Endothelial cell of umbilical vein (primary cell): Measurements from ENCODE around the gene RIT2. TPM values are rescaled to one million over a fixed set of nuclear protein-coding genes. Genes with fewer than 3 reads are reported as not detected.

Experiments
- BruUV-seq: library from RNA; stranded (reverse); fragments of 400-500 nt; replicated peaks from 2 replicates; lab custom pipeline; 2021; lab: Mats Ljungman, UMichigan
- CTCF ChIA-PET: fragments of 300-600, 350-600 bp; sonication (Branson Sonifier 250); formaldehyde crosslinking; loops from one replicate; lab custom pipeline; 2021; ENCODE audit warnings: antibody characterized with exemption, inconsistent platforms; lab: Charles Lee
- POLR2A ChIA-PET: fragments of 300-600, 350-600 bp; sonication (Branson Sonifier 250); formaldehyde crosslinking; loops from one replicate; lab custom pipeline; 2021; ENCODE audit warnings: antibody characterized with exemption, inconsistent platforms; lab: Charles Lee
- DNase-seq: peaks from one replicate; pipeline ENCODE4 v3.0.0-alpha.2; 2011; ENCODE audit warnings: low read depth, low spot score
- FAIRE-seq: peaks from 2 replicates; lab custom pipeline; 2011; peaks lifted over from hg19 to GRCh38; lab: Jason Lieb, UNC
- H2AFZ ChIP-seq: 2 replicates; pipeline ENCODE4 v1.6.0; 2012; ENCODE audit warnings: low read depth, low read length, control low read depth, inconsistent platforms
- H3K27ac ChIP-seq: 2 replicates; pipeline ENCODE4 v1.5.1; 2011; ENCODE audit warnings: low read depth, mild to moderate bottlenecking, control low read depth, low read length, moderate library complexity; ENCODE audit not compliant: insufficient read depth
- H3K27me3 ChIP-seq, 2 experiments: 2 replicates each; pipeline versions ENCODE4 v1.6.0 to v1.6.1; 2011; ENCODE audit warnings: low read length in 2 of 2, mixed read lengths in 1 of 2; ENCODE audit not compliant: control insufficient read depth in 2 of 2, insufficient read depth in 2 of 2
- H3K36me3 ChIP-seq, 2 experiments: 2 replicates in 1 of 2; 3 replicates in 1 of 2; pipeline ENCODE4 v1.5.1; 2011; ENCODE audit warnings: low read length in 2 of 2, mild to moderate bottlenecking in 1 of 2, moderate library complexity in 1 of 2; ENCODE audit not compliant: control insufficient read depth in 2 of 2, insufficient read depth in 2 of 2; ENCODE audit errors: extremely low read depth in 1 of 2
- H3K4me1 ChIP-seq: 3 replicates; pipeline ENCODE4 v1.5.1; 2011; ENCODE audit warnings: mild to moderate bottlenecking, low read length; ENCODE audit not compliant: control insufficient read depth, insufficient read depth; ENCODE audit errors: extremely low read depth
- H3K4me2 ChIP-seq: 2 replicates; pipeline ENCODE4 v1.6.1; 2011; ENCODE audit warnings: low read length, control low read depth, mixed read lengths; ENCODE audit not compliant: insufficient read depth
- H3K4me3 ChIP-seq, 3 experiments: fragments of 200-600 bp in 1 of 3; sonication (generic), shearing (Covaris generic) in 1 of 3; replicated peaks in 1 of 3; 2 replicates each; pipeline ENCODE4 v1.5.1; 2011 to 2016; ENCODE audit warnings: control low read depth in 3 of 3, low read length in 3 of 3, mild to moderate bottlenecking in 2 of 3, inconsistent platforms in 1 of 3, low read depth in 1 of 3, moderate library complexity in 1 of 3; ENCODE audit not compliant: insufficient read depth in 1 of 3
- H3K79me2 ChIP-seq: 2 replicates; pipeline ENCODE4 v1.6.0; 2012; ENCODE audit warnings: low read length, inconsistent platforms; ENCODE audit not compliant: control insufficient read depth, insufficient read depth
- H3K9ac ChIP-seq: replicated peaks from 2 replicates; pipeline ENCODE3; 2011; ENCODE audit warnings: low read length, control low read depth; ENCODE audit not compliant: insufficient read depth; ENCODE audit errors: extremely low read depth
- H3K9me1 ChIP-seq: replicated peaks from 3 replicates; pipeline ENCODE4 v1.6.0; 2011; ENCODE audit warnings: mild to moderate bottlenecking, low read length; ENCODE audit not compliant: control insufficient read depth, insufficient read depth; ENCODE audit errors: extremely low read depth
- H3K9me3 ChIP-seq: replicated peaks from 2 replicates; pipeline ENCODE4 v1.5.1; 2012; ENCODE audit warnings: low read length, inconsistent platforms; ENCODE audit not compliant: control insufficient read depth, insufficient read depth
- H4K20me1 ChIP-seq: replicated peaks from 2 replicates; pipeline ENCODE3; 2011; ENCODE audit warnings: mild to moderate bottlenecking, low read length; ENCODE audit not compliant: control insufficient read depth, insufficient read depth; ENCODE audit errors: extremely low read depth
- EZH2 ChIP-seq: IDR thresholded peaks from 2 replicates; pipeline ENCODE4 v1.6.1; 2012; ENCODE audit warnings: borderline replicate concordance, low read depth, mild to moderate bottlenecking, moderate library complexity, low read length, inconsistent platforms; ENCODE audit not compliant: severe bottlenecking
- FOS ChIP-seq: IDR thresholded peaks from 2 replicates; pipeline ENCODE4 v1.6.1; 2011; ENCODE audit warnings: mild to moderate bottlenecking, low read length, moderate library complexity, borderline replicate concordance; ENCODE audit not compliant: insufficient read depth
- GATA2 ChIP-seq: IDR thresholded peaks from 2 replicates; pipeline ENCODE4 v1.7.0; 2011; ENCODE audit warnings: low read depth, mild to moderate bottlenecking, moderate library complexity, mixed read lengths, low read length; ENCODE audit not compliant: insufficient read length, insufficient read depth
- JUN ChIP-seq: IDR thresholded peaks from 2 replicates; pipeline ENCODE4 v1.6.1; 2011; ENCODE audit warnings: borderline replicate concordance, low read depth; ENCODE audit not compliant: insufficient read length, insufficient read depth
- MYC ChIP-seq: IDR thresholded peaks from one replicate; pipeline ENCODE4 v1.6.1; 2011; ENCODE audit warnings: mild to moderate bottlenecking, low read depth, low read length
- POLR2A ChIP-seq: IDR thresholded peaks from 2 replicates; pipeline ENCODE4 v1.6.1; 2012; ENCODE audit warnings: low read depth, mild to moderate bottlenecking, control low read depth, low read length
- POLR2AphosphoS5 ChIP-seq: IDR thresholded peaks from 2 replicates; pipeline ENCODE4 v1.6.1; 2012; ENCODE audit warnings: low read depth, mild to moderate bottlenecking, control low read depth, low read length, moderate library complexity; ENCODE audit not compliant: insufficient read depth
- dilution Hi-C: fragments of 300-500 bp; cut with MboI; formaldehyde crosslinking; loops from one replicate; pipeline ENCODE4 v1.15.0; 2019; ENCODE audit warnings: low sequenced_read_pairs; ENCODE audit not compliant: extremely low pct_ligation_motif_present
- intact Hi-C: fragments of 100-400 bp; cut with micrococcal nuclease; formaldehyde crosslinking; loops from one replicate; pipeline ENCODE4 v1.10.0; 2022
- polyA plus RNA-seq, 4 experiments: library from polyadenylated mRNA; depleted of rRNA in 3 of 4; stranded (reverse) in 3 of 4; unstranded in 1 of 4; fragments of >200 nt; gene quantifications; 2 replicates each; pipeline versions ENCODE4 v1.2.1 to v1.2.3, GENCODE V29; 2011 to 2012; ENCODE audit warnings: missing spikeins in 1 of 4
- total RNA-seq: library from RNA; stranded (reverse); gene quantifications from 2 replicates; pipeline ENCODE4 v1.2.3, GENCODE V29; 2021
- TF ChIP-seq, protein P1 (sequence below): IDR thresholded peaks from 2 replicates; pipeline ENCODE4 v1.6.1; 2011; ENCODE audit not compliant: insufficient read depth, insufficient read length
- TF ChIP-seq, protein P2 (sequence below), 2 donors: IDR thresholded peaks; 1 replicate in 1 of 2; 2 replicates in 1 of 2; pipeline ENCODE4 v1.5.1; 2011; ENCODE audit warnings: low read length in 2 of 2, mild to moderate bottlenecking in 2 of 2, moderate library complexity in 2 of 2, control low read depth in 1 of 2, inconsistent platforms in 1 of 2, low read depth in 1 of 2; ENCODE audit not compliant: insufficient read depth in 1 of 2; ENCODE audit errors: extremely low read depth in 1 of 2

The RIT2 gene
- total and polyA plus RNA-seq, 2 donors (not counting 3 experiments of a cell fraction or from before 2014, with no cell fraction given): not detected

DNA sequence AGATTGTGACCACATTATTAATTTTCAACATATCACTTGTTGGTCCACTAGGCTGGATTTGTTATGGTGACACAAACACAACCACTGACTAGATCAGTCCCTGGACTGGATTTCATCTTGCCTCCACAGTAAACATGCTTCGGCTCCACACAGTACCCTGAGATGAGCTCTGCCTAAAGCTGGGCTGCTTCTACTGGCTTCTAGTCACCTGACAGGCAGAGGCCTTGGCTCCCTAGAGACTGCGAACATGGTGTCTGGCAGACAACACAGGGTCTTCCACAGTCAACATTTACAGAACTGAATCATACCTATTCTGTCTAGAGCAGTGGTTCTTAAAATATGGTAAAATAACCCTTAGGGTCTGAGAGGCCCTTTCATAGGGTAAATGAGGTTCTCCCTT, 69.2 kb downstream of the RIT2 start:
- Histone ChIP-seq H3K27me3 (no peaks in the 10 kb centered on the region), H3K9me3 (no peaks in the 10 kb centered on the region), H3K27ac (no peak overlapping the region), H3K36me3 (no peaks in the 10 kb centered on the region), H3K4me1 (no peaks in the 10 kb centered on the region), H2AFZ (no peak overlapping the region), H3K9me1 (no peaks in the 10 kb centered on the region), H4K20me1 (no peaks in the 10 kb centered on the region), H3K4me2 (no peak overlapping the region), H3K9ac (no peak overlapping the region), H3K79me2 (no peaks in the 10 kb centered on the region), H3K4me3 (no peak overlapping the region)
- BruUV-seq: no TSS peak
- no peak for FAIRE-seq
- ChIA-PET POLR2A (no interaction called here), CTCF (no interaction called here)
- intact Hi-C loops (no loop called here), dilution Hi-C loops (no loop called here)
- no peak for TF ChIP-seq MYC
- no peak for TF ChIP-seq JUN
- TF ChIP-seq POLR2A: no peak
- TF ChIP-seq EZH2: no peak
- TF ChIP-seq, protein P1, sequence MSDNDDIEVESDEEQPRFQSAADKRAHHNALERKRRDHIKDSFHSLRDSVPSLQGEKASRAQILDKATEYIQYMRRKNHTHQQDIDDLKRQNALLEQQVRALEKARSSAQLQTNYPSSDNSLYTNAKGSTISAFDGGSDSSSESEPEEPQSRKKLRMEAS: no peak
- TF ChIP-seq POLR2AphosphoS5: no peak
- no peak for TF ChIP-seq GATA2
- TF ChIP-seq, protein P2, sequence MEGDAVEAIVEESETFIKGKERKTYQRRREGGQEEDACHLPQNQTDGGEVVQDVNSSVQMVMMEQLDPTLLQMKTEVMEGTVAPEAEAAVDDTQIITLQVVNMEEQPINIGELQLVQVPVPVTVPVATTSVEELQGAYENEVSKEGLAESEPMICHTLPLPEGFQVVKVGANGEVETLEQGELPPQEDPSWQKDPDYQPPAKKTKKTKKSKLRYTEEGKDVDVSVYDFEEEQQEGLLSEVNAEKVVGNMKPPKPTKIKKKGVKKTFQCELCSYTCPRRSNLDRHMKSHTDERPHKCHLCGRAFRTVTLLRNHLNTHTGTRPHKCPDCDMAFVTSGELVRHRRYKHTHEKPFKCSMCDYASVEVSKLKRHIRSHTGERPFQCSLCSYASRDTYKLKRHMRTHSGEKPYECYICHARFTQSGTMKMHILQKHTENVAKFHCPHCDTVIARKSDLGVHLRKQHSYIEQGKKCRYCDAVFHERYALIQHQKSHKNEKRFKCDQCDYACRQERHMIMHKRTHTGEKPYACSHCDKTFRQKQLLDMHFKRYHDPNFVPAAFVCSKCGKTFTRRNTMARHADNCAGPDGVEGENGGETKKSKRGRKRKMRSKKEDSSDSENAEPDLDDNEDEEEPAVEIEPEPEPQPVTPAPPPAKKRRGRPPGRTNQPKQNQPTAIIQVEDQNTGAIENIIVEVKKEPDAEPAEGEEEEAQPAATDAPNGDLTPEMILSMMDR (IDR thresholded peaks at IDR 0.05; ENCODE audit: extremely low read depth in 1 of 2, insufficient read depth in 1 of 2, low read depth in 1 of 2, low read length in 2 of 2): no peak
- no peak for TF ChIP-seq FOS
- no peak for DNase-seq
